GM23248 (cell line): ENCODE data around the gene LCE7A.

ENCODE experiments used
- EZH2 ChIP-seq: fragments of 200-600 bp; sonication (generic); IDR thresholded peaks from 2 replicates; pipeline ENCODE4 v1.6.1; 2018; ENCODE audit warnings: antibody characterized with exemption, mild to moderate bottlenecking; ENCODE audit not compliant: insufficient read depth, poor library complexity, severe bottlenecking
- EZH2phosphoT487 ChIP-seq: fragments of 200-600 bp; sonication (generic); IDR thresholded peaks from 2 replicates; pipeline ENCODE4 v1.6.1; 2018; ENCODE audit warnings: antibody characterized with exemption, moderate library complexity, mild to moderate bottlenecking, low read depth; ENCODE audit not compliant: insufficient read depth

- no peak for TF ChIP-seq EZH2
- no peak for TF ChIP-seq EZH2phosphoT487
These were observed 34.8 kb upstream of the LCE7A start for GRCh38 chr1:152824964-152825363.
